GM19463 (cell line): ENCODE results near the gene RRM1.
"Not testable (repeated sequence)": the region's sequence is repeated elsewhere in the genome, so short reads cannot be mapped to it uniquely, and the experiment has no call there.

Experiments
- ATAC-seq: cut with Tn5 transposase; IDR thresholded peaks from one replicate; pipeline ENCODE4 v1.9.1; 2021; ENCODE audit warnings: mild to moderate bottlenecking, moderate library complexity; ENCODE audit not compliant: unreplicated experiment

RRM1 gene

GRCh38 chr11:4076774-4077173 lies 17.8 kb upstream of the RRM1 start:
- no peak for ATAC-seq

- no peak for ATAC-seq
Measured at GRCh38 chr11:4083198-4083597, 11.4 kb upstream of the RRM1 start.

DNA sequence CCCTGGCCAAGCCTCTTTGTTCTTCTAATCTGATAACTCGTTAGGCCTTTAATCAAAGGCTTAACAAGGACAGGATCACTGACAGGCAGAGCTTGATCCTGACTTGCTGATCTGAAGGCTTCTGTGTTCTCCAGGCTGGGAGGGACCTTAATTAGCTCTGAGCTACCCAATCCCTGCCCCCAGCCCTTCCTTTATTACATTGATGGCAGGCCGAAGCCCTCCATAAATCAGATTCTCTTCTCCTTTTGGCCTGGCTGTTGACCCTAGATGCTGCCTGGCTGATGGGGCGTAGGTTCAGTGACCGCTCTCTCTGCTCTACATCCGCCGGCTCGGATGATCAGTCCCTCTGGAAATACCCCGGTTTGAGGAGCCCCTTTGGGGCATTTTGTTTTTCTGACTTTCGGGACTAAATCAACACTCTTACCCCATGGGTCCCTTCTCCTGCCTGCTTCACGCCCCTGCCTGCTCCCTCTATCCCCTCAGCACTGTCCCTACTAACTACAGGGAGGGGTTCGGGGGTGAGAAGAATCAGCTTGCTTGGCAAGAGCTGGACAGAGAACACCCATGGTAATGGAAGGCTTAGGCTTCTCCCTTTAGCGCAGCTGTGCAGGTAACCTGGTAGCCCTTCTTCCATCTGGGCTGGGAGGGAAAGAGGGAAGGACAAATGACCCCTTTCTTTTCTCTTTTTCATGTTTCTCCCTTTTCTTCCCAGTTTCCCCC lies 10.0 kb upstream of the RRM1 start:
- ATAC-seq, result no peak

DNA sequence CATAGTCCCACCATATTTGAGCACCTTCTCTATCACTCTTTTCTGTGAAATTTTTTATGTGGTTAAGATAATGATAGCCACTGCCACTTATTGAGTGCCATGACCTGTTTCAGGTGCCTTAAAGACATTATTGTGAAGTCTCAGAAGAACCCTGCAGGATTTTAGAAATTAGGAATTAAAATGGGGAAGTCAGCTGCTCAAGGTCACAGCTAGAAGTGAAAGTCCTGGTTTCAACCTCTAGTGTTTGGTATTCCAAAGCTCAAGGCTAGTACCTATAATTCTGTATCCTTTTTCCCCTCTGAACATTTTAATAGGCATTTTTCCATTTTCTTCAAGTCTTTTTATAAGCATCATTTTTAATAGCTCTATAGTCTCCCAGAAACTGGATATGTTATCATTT lies 9.0 kb upstream of the RRM1 start:
- ATAC-seq, result no peak

- no peak for ATAC-seq
Measured at GRCh38 chr11:4086575-4087353, 7.8 kb upstream of the RRM1 start.

- no peak for ATAC-seq
Measured at GRCh38 chr11:4087551-4087950, 7.0 kb upstream of the RRM1 start.

- no peak for ATAC-seq
Measured at GRCh38 chr11:4090258-4090657, 4.3 kb upstream of the RRM1 start.

GRCh38 chr11:4092026-4092425 lies 2.6 kb upstream of the RRM1 start:
- no peak for ATAC-seq

DNA sequence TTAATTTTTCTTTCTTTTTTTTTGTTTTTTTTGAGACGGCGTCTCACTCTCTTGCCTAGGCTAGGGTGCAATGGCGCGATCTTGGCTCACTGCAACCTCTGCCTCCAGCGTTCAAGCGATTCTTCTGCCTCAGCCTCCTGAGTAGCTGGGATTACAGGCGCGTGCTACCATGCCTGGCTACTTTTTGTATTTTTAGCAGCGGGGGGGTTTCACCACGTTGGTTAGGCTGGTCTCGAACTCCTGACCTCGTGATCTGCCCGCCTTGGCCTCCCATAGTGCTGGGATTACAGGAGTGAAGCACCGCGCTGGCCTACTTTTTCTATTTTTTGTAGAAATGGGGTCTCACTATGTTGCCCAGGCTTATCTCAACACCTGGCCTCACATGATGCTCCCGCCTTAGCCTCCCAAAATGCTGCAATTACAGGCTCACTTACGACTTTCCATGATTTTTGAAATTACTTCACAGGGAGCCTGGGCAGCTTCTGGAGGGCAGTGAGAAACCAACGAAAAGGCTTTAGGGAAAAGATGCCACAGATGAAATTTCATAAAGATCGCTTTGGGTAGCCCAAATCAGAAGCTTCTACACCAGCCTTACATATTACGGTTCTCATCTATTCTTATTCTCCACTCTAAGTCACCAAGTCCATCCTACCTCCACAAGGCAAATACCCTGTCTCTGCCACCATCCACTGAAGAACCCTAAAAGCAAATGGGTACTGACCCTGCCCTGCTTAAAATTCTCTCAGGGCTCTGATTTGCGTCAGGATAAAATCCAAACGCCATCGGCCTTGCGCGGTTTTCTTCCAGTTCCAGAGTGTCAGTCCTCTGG lies 866 bp upstream of the RRM1 start:
- ATAC-seq, result no peak

DNA sequence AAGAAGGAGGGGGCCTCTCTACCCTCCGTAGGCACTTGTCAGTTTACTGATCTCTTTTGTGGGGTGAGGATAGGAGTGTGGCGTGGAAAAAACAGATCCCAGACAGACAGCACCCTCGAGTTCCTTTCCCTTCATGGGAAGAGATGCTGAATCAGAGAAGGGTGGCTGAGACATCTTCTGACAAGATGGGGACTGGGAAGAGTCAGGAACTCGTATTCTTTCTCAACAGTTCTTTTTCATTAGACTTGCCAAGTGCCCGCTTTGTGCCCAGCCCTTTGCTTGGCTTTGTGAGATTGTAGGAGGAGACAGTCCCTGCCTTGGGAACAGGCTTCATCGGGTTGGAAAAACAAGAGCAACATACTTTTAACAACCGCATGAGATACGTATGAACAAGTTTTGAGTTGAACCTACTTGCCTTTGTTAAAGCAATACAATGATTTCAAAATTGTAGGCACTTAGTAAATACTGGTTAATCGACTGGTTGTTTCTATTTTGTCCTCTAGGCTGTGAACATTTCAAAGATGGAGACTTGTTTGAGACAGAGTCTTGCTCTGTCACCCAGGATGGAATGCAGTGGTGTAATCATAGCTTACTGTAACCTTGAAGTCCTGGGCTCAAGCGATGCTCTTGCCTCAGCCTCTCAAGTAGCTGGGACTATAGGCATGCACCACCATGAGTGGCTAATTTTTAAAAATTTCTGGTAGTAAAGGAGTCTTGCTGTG lies 1.1 kb downstream of the RRM1 start:
- ATAC-seq, result no peak

- no peak for ATAC-seq
Measured at GRCh38 chr11:4098026-4098621, 3.5 kb downstream of the RRM1 start.

DNA sequence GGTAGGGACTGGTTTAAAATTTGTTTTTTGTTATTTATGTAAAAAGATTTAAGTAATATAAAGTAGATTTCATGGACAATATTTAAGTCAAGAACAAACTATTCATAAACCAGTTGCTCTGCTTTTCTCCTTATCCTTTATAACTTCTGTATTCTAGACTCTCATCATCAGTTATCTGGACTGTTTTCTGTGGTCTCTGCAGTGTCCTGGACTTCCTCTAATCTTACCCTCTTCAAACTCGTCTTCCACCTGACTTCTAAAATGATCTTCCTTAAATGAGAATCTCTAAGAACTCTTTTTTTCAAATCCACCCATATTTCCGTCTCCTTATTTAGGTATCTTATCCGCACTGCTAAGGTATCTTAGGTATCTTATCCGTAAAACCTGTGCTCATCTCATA lies 8.1 kb downstream of the RRM1 start:
- no peak for ATAC-seq

DNA sequence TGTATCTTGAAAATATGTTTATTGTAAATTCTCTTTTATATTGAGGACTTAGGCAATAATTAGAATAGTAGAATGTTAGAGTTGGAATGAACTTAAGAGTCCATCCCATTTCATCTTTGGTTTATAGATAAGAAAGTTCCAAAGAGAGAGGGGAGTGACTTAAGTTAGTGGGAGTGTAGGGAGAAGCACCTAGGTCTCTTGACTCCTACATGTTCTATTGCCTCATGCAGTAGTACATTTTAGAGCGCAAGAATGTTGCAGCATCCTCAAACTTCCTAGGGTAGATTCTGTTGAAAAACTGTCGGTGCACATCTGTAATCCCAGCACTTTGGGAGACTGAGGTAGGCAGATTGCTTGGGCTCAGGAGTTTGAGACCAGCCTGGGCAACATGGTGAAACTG lies 8.7 kb downstream of the RRM1 start:
- ATAC-seq, result no peak

DNA sequence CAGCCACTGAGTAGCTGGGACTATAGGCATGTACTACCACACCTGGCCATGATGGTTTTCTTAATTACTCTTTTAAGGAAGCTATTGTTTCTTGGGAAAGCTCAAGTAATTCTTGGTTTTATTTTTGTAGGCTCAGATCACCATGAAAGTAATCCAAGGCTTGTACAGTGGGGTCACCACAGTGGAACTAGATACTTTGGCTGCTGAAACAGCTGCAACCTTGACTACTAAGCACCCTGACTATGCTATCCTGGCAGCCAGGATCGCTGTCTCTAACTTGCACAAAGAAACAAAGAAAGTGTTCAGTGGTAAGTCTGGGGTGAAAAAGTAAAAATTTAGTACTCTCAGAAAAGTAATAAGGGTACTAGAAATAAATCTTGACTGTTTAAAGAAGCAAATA lies 11.3 kb downstream of the RRM1 start:
- ATAC-seq, result no peak

GRCh38 chr11:4111834-4112233 lies 17.2 kb downstream of the RRM1 start:
- no peak for ATAC-seq

DNA sequence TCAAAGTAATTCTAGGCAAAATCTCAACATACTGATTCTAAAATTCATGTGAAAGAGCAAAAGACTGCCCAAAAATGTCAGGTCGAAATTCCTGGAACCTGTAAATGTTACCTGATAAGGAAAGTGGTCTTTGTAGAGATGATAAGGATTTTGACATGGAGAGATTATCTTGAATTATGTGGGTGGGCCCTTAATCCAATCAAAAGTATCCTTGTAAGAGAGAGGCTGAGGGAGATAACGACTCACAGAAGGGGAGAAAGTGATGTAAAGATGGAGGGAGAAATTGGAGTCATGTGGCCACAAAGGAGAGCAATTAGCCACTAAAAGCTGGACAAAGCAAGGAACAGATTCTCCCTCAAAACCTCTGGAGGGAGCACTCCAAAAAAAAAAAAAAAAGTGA lies 20.5 kb downstream of the RRM1 start:
- ATAC-seq, result no peak

DNA sequence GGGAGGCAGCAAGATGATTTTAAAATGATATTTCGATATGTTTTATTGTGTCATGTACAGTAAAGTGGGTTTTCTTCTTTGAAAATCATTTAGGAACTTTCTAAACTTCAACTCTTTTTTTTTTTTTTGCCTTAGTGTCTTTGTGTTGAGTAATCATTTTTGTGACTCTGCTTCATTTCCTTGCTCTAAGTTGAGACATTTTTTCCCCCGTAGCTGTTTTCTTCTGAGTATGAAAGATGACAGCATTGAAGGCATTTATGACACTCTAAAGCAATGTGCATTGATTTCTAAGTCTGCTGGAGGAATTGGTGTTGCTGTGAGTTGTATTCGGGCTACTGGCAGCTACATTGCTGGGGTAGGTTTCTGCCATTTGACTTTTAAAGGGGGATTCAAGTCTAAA lies 23.5 kb downstream of the RRM1 start:
- ATAC-seq, result no peak

GRCh38 chr11:4123218-4123617 lies 28.6 kb downstream of the RRM1 start:
- no peak for ATAC-seq

DNA sequence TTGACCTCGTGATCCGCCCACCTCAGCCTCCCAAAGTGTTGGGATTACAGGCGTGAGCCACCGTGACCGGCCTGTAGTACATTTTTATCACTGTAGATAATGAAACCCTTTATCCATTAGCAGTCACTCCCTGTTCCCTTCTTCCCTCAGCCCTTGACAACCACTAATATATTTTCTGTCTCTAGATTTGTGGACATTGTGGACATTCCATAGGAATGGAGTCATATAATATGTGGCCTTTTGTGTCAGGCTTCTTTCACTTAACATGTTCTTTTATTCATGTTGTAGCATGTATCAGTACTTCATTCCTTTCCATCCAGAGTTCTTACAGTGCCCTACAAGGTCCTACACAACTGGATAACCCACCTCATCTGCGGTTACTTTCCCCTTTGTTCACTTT lies 30.5 kb downstream of the RRM1 start:
- no peak for ATAC-seq

- ATAC-seq, result no peak
Measured at GRCh38 chr11:4127357-4127756, 32.8 kb downstream of the RRM1 start.

- ATAC-seq, result not testable (repeated sequence)
Measured at GRCh38 chr11:4130219-4130618, 35.6 kb downstream of the RRM1 start.
